Activated CD8-positive, alpha-beta T cell treated with anti-CD3 and anti-CD28 coated beads for 36 hours (primary cell): ENCODE data around the gene PLCB2. TPM values are rescaled to one million over a fixed set of nuclear protein-coding genes. Genes with fewer than 3 reads are reported as not detected.

Experiments used
- ATAC-seq: fragments of 200-7000 bp; cut with Tn5 transposase; one replicate; pipeline ENCODE4 v1.10.0; 2021; ENCODE audit warnings: mild to moderate bottlenecking, moderate library complexity
- CTCF ChIA-PET: fragments of 350-600 bp; sonication (Branson Sonifier 250); formaldehyde crosslinking; loops from one replicate; lab custom pipeline; 2021; ENCODE audit warnings: antibody characterized with exemption; lab: Charles Lee
- POLR2A ChIA-PET: fragments of 350-600 bp; sonication (Branson Sonifier 250); formaldehyde crosslinking; loops from one replicate; lab custom pipeline; 2021; ENCODE audit warnings: antibody characterized with exemption; lab: Charles Lee
- DNase-seq: peaks from one replicate; pipeline ENCODE4 v3.0.0-alpha.2; 2020
- H3K27ac Mint-ChIP-seq: one replicate; pipeline ENCODE4 v1.8.0; 2021; ENCODE audit warnings: mild to moderate bottlenecking, mixed read lengths
- H3K27me3 Mint-ChIP-seq: one replicate; pipeline ENCODE4 v1.8.0; 2021; ENCODE audit warnings: mixed read lengths
- H3K36me3 Mint-ChIP-seq: one replicate; pipeline ENCODE4 v1.8.0; 2021; ENCODE audit warnings: low read depth, mixed read lengths
- H3K4me1 Mint-ChIP-seq: one replicate; pipeline ENCODE4 v1.8.0; 2021; ENCODE audit warnings: low read depth, mixed read lengths
- H3K4me3 Mint-ChIP-seq: one replicate; pipeline ENCODE4 v1.8.0; 2021; ENCODE audit warnings: mild to moderate bottlenecking, moderate library complexity, mixed read lengths
- H3K9me3 Mint-ChIP-seq: one replicate; pipeline ENCODE4 v1.8.0; 2021; ENCODE audit warnings: mixed read lengths
- CTCF ChIP-seq: fragments of 200-600 bp; IDR thresholded peaks from one replicate; pipeline ENCODE4 v1.8.0; 2022; ENCODE audit warnings: antibody characterized with exemption, mild to moderate bottlenecking
- intact Hi-C: fragments of 100-400 bp; cut with micrococcal nuclease; formaldehyde crosslinking; loops from one replicate; pipeline ENCODE4 v1.10.0; 2022
- total RNA-seq, 2 experiments: library from RNA; stranded (reverse); gene quantifications; one replicate each; pipeline ENCODE4 v1.2.3, GENCODE V29; 2021

PLCB2 gene
- total RNA-seq, 2 experiments from 2014 or later, result 44.6 to 58.8 TPM

GRCh38 chr15:40290545-40290917, 17.2 kb downstream of the PLCB2 start:
- DNase-seq (no peak), ATAC-seq (no peak)
- intact Hi-C loops, result no loop called here
- H3K4me3 Mint-ChIP-seq, result no peak overlapping the region
- H3K9me3 Mint-ChIP-seq, result no peaks in the 10 kb centered on the region
- peaks cover 2% of the 10 kb centered on the region for H3K36me3 Mint-ChIP-seq
- CTCF ChIA-PET, result interaction anchor here (1.5 to 4.6 kb wide), 5 partner anchors 12 to 30 kb away, joined by 4 to 40 read pairs (median 11); partner anchors contain the start of gene PLCB2
- H3K27me3 Mint-ChIP-seq, result no peaks in the 10 kb centered on the region
- TF ChIP-seq CTCF, result no peak
- POLR2A ChIA-PET, result interaction anchor here (0.6 to 0.7 kb wide), 2 partner anchors 17 to 363 kb away, joined by 3 read pairs; no protein-coding TSS in a partner anchor
- H3K27ac Mint-ChIP-seq, result no peak overlapping the region
- no peaks in the 10 kb centered on the region for H3K4me1 Mint-ChIP-seq

- peaks cover 1% of the 10 kb centered on the region for H3K36me3 Mint-ChIP-seq
- DNase-seq (no peak), ATAC-seq (no peak)
- H3K4me3 Mint-ChIP-seq, result no peak overlapping the region
- no peaks in the 10 kb centered on the region for H3K4me1 Mint-ChIP-seq
- ChIA-PET CTCF (interaction anchor here (0.8 to 4.6 kb wide), 6 partner anchors 10 to 49 kb away, joined by 5 to 40 read pairs (median 9); partner anchors contain the start of gene PLCB2), POLR2A (interaction anchor here (1.1 to 1.4 kb wide), 2 partner anchors 10 to 19 kb away, joined by 4 to 8 read pairs; partner anchors contain the start of gene PLCB2)
- intact Hi-C loops, result no loop called here
- H3K27me3 Mint-ChIP-seq, result peaks cover under 1% of the 10 kb centered on the region
- H3K9me3 Mint-ChIP-seq, result no peaks in the 10 kb centered on the region
- H3K27ac Mint-ChIP-seq, result no peak overlapping the region
- TF ChIP-seq CTCF, result no peak
Observed at GRCh38 chr15:40289140-40289775, 18.5 kb downstream of the PLCB2 start.

GRCh38 chr15:40287968-40288367, 19.8 kb downstream of the PLCB2 start:
- ChIA-PET CTCF (interaction anchor here (1.2 to 4.6 kb wide), 4 partner anchors 9 to 22 kb away, joined by 4 to 40 read pairs (median 21); no protein-coding TSS in a partner anchor), POLR2A (interaction anchor here (1.2 to 1.4 kb wide), 3 partner anchors 8 to 20 kb away, joined by 4 read pairs; no protein-coding TSS in a partner anchor)
- ATAC-seq (no peak), DNase-seq (no peak)
- no peak for TF ChIP-seq CTCF
- H3K9me3 Mint-ChIP-seq, result no peaks in the 10 kb centered on the region
- no peak overlapping the region for H3K4me3 Mint-ChIP-seq
- intact Hi-C loops, result no loop called here
- no peaks in the 10 kb centered on the region for H3K4me1 Mint-ChIP-seq
- H3K36me3 Mint-ChIP-seq, result no peaks in the 10 kb centered on the region
- H3K27ac Mint-ChIP-seq, result no peak overlapping the region
- peaks cover 3% of the 10 kb centered on the region for H3K27me3 Mint-ChIP-seq

- Mint-ChIP-seq H3K4me3 (no peak overlapping the region), H3K4me1 (no peaks in the 10 kb centered on the region), H3K27me3 (peaks cover 3% of the 10 kb centered on the region), H3K9me3 (no peaks in the 10 kb centered on the region), H3K36me3 (no peaks in the 10 kb centered on the region), H3K27ac (no peak overlapping the region)
- no peak for TF ChIP-seq CTCF
- DNase-seq, result no peak
- ATAC-seq, result no peak
- POLR2A ChIA-PET, result interaction anchor here (1.2 to 1.3 kb wide), 2 partner anchors 9 to 21 kb away, joined by 4 read pairs; no protein-coding TSS in a partner anchor
- CTCF ChIA-PET, result interaction anchor here (1.2 to 4.6 kb wide), 3 partner anchors 9 to 22 kb away, joined by 4 to 40 read pairs (median 35); no protein-coding TSS in a partner anchor
- intact Hi-C loops, result no loop called here
Observed at GRCh38 chr15:40287505-40287904, 20.2 kb downstream of the PLCB2 start.

GRCh38 chr15:40286794-40287193, 20.9 kb downstream of the PLCB2 start:
- intact Hi-C loops, result no loop called here
- Mint-ChIP-seq H3K27ac (no peak overlapping the region), H3K36me3 (no peaks in the 10 kb centered on the region), H3K4me1 (no peaks in the 10 kb centered on the region), H3K4me3 (no peak overlapping the region), H3K9me3 (no peaks in the 10 kb centered on the region), H3K27me3 (peaks cover 3% of the 10 kb centered on the region)
- DNase-seq (no peak), ATAC-seq (no peak)
- CTCF ChIA-PET, result interaction anchor here (1.2 to 4.6 kb wide), 3 partner anchors 13 to 23 kb away, joined by 4 to 35 read pairs (median 8); partner anchors contain the start of gene PLCB2
- POLR2A ChIA-PET, result interaction anchor here (1.2 to 1.6 kb wide), 3 partner anchors 9 to 22 kb away, joined by 4 read pairs; no protein-coding TSS in a partner anchor
- no peak for TF ChIP-seq CTCF
